HG03354 (cell line): Measurements from ENCODE around the gene EML2.
"Not testable (repeated sequence)": the region's sequence is repeated elsewhere in the genome, so short reads cannot be mapped to it uniquely, and the experiment has no call there.

Experiments
- ATAC-seq: cut with Tn5 transposase; IDR thresholded peaks from one replicate; pipeline ENCODE4 v1.9.1; 2021; ENCODE audit warnings: mild to moderate bottlenecking; ENCODE audit not compliant: unreplicated experiment, poor library complexity, severe bottlenecking

The EML2 gene

GRCh38 chr19:45638930-45639729 lies at the start of gene EML2:
Gene EML2, minus strand, starts transcription at chr19:45639397. Its CDS starts 21 bp downstream, at chr19:45639376.
- no peak for ATAC-seq

GRCh38 chr19:45687599-45687998 lies 48.4 kb upstream of the EML2 start:
- ATAC-seq: no peak

GRCh38 chr19:45685045-45685444 lies 45.8 kb upstream of the EML2 start:
- not testable (repeated sequence) for ATAC-seq

- no peak for ATAC-seq
Measured at GRCh38 chr19:45682908-45683307, 43.7 kb upstream of the EML2 start.

GRCh38 chr19:45682117-45682516 lies 42.9 kb upstream of the EML2 start:
- no peak for ATAC-seq

GRCh38 chr19:45681391-45682015 lies 42.3 kb upstream of the EML2 start:
- peak; percentile 74 for ATAC-seq

GRCh38 chr19:45677351-45678230 lies 38.4 kb upstream of the EML2 start:
- ATAC-seq: peak; percentile 45

GRCh38 chr19:45676851-45677263 lies 37.7 kb upstream of the EML2 start:
- ATAC-seq: peak; percentile 27

- no peak for ATAC-seq
Measured at GRCh38 chr19:45674946-45675345, 35.7 kb upstream of the EML2 start.

- peak; percentile 55 for ATAC-seq
Measured at GRCh38 chr19:45670670-45671453, 31.7 kb upstream of the EML2 start.

GRCh38 chr19:45668342-45668871 lies 29.2 kb upstream of the EML2 start:
- ATAC-seq: peak; percentile 8

- no peak for ATAC-seq
Measured at GRCh38 chr19:45667620-45668341, 28.6 kb upstream of the EML2 start, which contains the start of gene GIPR. Gene GIPR, plus strand, starts transcription at chr19:45668221. Its CDS starts 1,300 bp downstream, at chr19:45669521.

GRCh38 chr19:45664575-45664974 lies 25.4 kb upstream of the EML2 start:
- ATAC-seq: no peak

- no peak for ATAC-seq
Measured at GRCh38 chr19:45663800-45664199, 24.6 kb upstream of the EML2 start.

- no peak for ATAC-seq
Measured at GRCh38 chr19:45660636-45661035, 21.4 kb upstream of the EML2 start.

GRCh38 chr19:45659096-45659729 lies 20.0 kb upstream of the EML2 start:
- no peak for ATAC-seq

- ATAC-seq: no peak
Measured at GRCh38 chr19:45657520-45658167, 18.4 kb upstream of the EML2 start.

- ATAC-seq: no peak
Measured at GRCh38 chr19:45655073-45655472, 15.9 kb upstream of the EML2 start.
